H9 (cell line): Measurements from ENCODE around the gene OTUB1. TPM values are rescaled to one million over a fixed set of nuclear protein-coding genes. Genes with fewer than 3 reads are reported as not detected.

Source experiments
- DNase-seq: peaks from one replicate; pipeline ENCODE4 v3.0.0-alpha.2; 2017
- H2AFZ ChIP-seq: one replicate; pipeline ENCODE4 v1.6.1; 2013; ENCODE audit warnings: mild to moderate bottlenecking, low read length, control low read depth, moderate library complexity
- H2AK5ac ChIP-seq: 2 replicates; pipeline ENCODE4 v1.6.1; 2013; ENCODE audit warnings: low read length, control low read depth, mixed read lengths; ENCODE audit not compliant: insufficient read length
- H2BK120ac ChIP-seq: one replicate; pipeline ENCODE4 v1.6.1; 2013; ENCODE audit warnings: low read depth, mild to moderate bottlenecking, low read length, control low read depth, inconsistent platforms; ENCODE audit not compliant: poor library complexity, severe bottlenecking
- H2BK12ac ChIP-seq: 2 replicates; pipeline ENCODE4 v1.6.1; 2013; ENCODE audit warnings: low read length, control low read depth, mixed read lengths, low read depth; ENCODE audit not compliant: insufficient read length
- H2BK15ac ChIP-seq: 2 replicates; pipeline ENCODE4 v1.6.1; 2013; ENCODE audit warnings: low read depth, low read length, control low read depth
- H2BK20ac ChIP-seq: one replicate; pipeline ENCODE4 v1.6.1; 2013; ENCODE audit warnings: low read depth, mild to moderate bottlenecking, low read length, control low read depth, inconsistent platforms; ENCODE audit not compliant: poor library complexity, severe bottlenecking
- H2BK5ac ChIP-seq: 2 replicates; pipeline ENCODE4 v1.6.1; 2013; ENCODE audit warnings: low read length, control low read depth, mixed read lengths; ENCODE audit not compliant: insufficient read length
- H3K14ac ChIP-seq: 2 replicates; pipeline ENCODE4 v1.6.1; 2013; ENCODE audit warnings: low read length, control low read depth; ENCODE audit not compliant: insufficient read depth
- H3K18ac ChIP-seq: 2 replicates; pipeline ENCODE4 v1.6.1; 2013; ENCODE audit warnings: low read depth, mild to moderate bottlenecking, mixed read lengths, low read length, control low read depth; ENCODE audit not compliant: insufficient read length
- H3K23ac ChIP-seq: 2 replicates; pipeline ENCODE4 v1.6.1; 2013; ENCODE audit warnings: low read length, control low read depth, mixed read lengths, low read depth; ENCODE audit not compliant: insufficient read length
- H3K23me2 ChIP-seq: 2 replicates; pipeline ENCODE4 v1.6.1; 2013; ENCODE audit warnings: low read depth, mild to moderate bottlenecking, mixed read lengths, low read length, control low read depth; ENCODE audit not compliant: insufficient read length, poor library complexity, severe bottlenecking
- H3K27ac ChIP-seq: 2 replicates; pipeline ENCODE4 v1.5.1; 2013; ENCODE audit warnings: low read length, control low read depth, mixed read lengths, low read depth; ENCODE audit not compliant: insufficient read length
- H3K27me3 ChIP-seq: 2 replicates; pipeline ENCODE4 v1.6.1; 2013; ENCODE audit warnings: low read length, control low read depth, inconsistent platforms; ENCODE audit not compliant: insufficient read depth
- H3K4ac ChIP-seq: 2 replicates; pipeline ENCODE4 v1.6.1; 2013; ENCODE audit warnings: low read depth, mild to moderate bottlenecking, control low read depth, inconsistent platforms, low read length, moderate library complexity
- H3K4me1 ChIP-seq: 2 replicates; pipeline ENCODE4 v1.6.1; 2013; ENCODE audit warnings: low read length, control low read depth, inconsistent platforms; ENCODE audit not compliant: insufficient read depth
- H3K4me2 ChIP-seq: 2 replicates; pipeline ENCODE4 v1.6.1; 2013; ENCODE audit warnings: low read length, control low read depth, mixed read lengths; ENCODE audit not compliant: insufficient read length, insufficient read depth
- H3K56ac ChIP-seq: 2 replicates; pipeline ENCODE4 v1.6.1; 2013; ENCODE audit warnings: low read depth, mild to moderate bottlenecking, mixed read lengths, low read length, control low read depth; ENCODE audit not compliant: insufficient read length
- H3K79me1 ChIP-seq: 2 replicates; pipeline ENCODE4 v1.6.1; 2013; ENCODE audit warnings: low read depth, mild to moderate bottlenecking, moderate library complexity, low read length, control low read depth, inconsistent platforms; ENCODE audit not compliant: insufficient read depth, poor library complexity, severe bottlenecking
- H3K79me2 ChIP-seq: 2 replicates; pipeline ENCODE4 v1.6.1; 2013; ENCODE audit warnings: low read length, control low read depth, inconsistent platforms; ENCODE audit not compliant: insufficient read depth
- H3K9ac ChIP-seq: 2 replicates; pipeline ENCODE4 v1.6.1; 2013; ENCODE audit warnings: low read length, control low read depth, mixed read lengths; ENCODE audit not compliant: insufficient read length; ENCODE audit errors: extremely low read depth
- H3K9me3 ChIP-seq: one replicate; pipeline ENCODE4 v1.6.1; 2013; ENCODE audit warnings: low read depth, low read length, inconsistent platforms; ENCODE audit not compliant: control insufficient read depth
- H3T11ph ChIP-seq: one replicate; pipeline ENCODE4 v1.6.1; 2013; ENCODE audit warnings: mild to moderate bottlenecking, low read length, control low read depth, inconsistent platforms
- H4K20me1 ChIP-seq: one replicate; pipeline ENCODE4 v1.6.1; 2013; ENCODE audit not compliant: control insufficient read depth, insufficient read length, insufficient read depth
- H4K5ac ChIP-seq: 2 replicates; pipeline ENCODE4 v1.6.1; 2013; ENCODE audit warnings: low read depth, mild to moderate bottlenecking, mixed read lengths, low read length, control low read depth; ENCODE audit not compliant: insufficient read length
- H4K8ac ChIP-seq: replicated peaks from 2 replicates; pipeline ENCODE4 v1.6.1; 2013; ENCODE audit warnings: low read length, control low read depth, mixed read lengths, low read depth; ENCODE audit not compliant: insufficient read length
- H4K91ac ChIP-seq: 2 replicates; pipeline ENCODE4 v1.6.1; 2013; ENCODE audit warnings: low read depth, mild to moderate bottlenecking, moderate library complexity, mixed read lengths, low read length, control low read depth; ENCODE audit not compliant: insufficient read length
- H3K27ac Mint-ChIP-seq, 3 experiments: 2 replicates in 2 of 3; 3 replicates in 1 of 3; pipeline ENCODE4 v1.8.0; 2020 to 2021; ENCODE audit warnings: mixed read lengths in 3 of 3, mild to moderate bottlenecking in 1 of 3, moderate library complexity in 1 of 3
- H3K27me3 Mint-ChIP-seq: 2 replicates; pipeline ENCODE4 v1.8.0; 2021; ENCODE audit warnings: low read depth, mild to moderate bottlenecking, moderate library complexity, mixed read lengths
- H3K36me3 Mint-ChIP-seq, 3 experiments: 2 replicates in 2 of 3; 3 replicates in 1 of 3; pipeline ENCODE4 v1.8.0; 2020 to 2021; ENCODE audit warnings: low read depth in 3 of 3, mixed read lengths in 3 of 3; ENCODE audit not compliant: insufficient read depth in 1 of 3
- H3K4me1 Mint-ChIP-seq, 2 experiments: 2 replicates each; pipeline ENCODE4 v1.8.0; 2020; ENCODE audit warnings: mixed read lengths in 2 of 2
- H3K4me3 Mint-ChIP-seq, 2 experiments: 2 replicates in 1 of 2; 3 replicates in 1 of 2; pipeline ENCODE4 v1.8.0; 2020 to 2021; ENCODE audit warnings: mild to moderate bottlenecking in 2 of 2, mixed read lengths in 2 of 2, moderate library complexity in 1 of 2
- H3K9me3 Mint-ChIP-seq, 2 experiments: 2 replicates in 1 of 2; 3 replicates in 1 of 2; pipeline ENCODE4 v1.8.0; 2020; ENCODE audit warnings: mild to moderate bottlenecking in 2 of 2, mixed read lengths in 2 of 2, moderate library complexity in 1 of 2
- CTCF ChIP-seq: fragments of 200-600 bp; sonication (generic); conservative IDR thresholded peaks from 3 replicates; pipeline ENCODE4 v1.8.0; 2021; ENCODE audit warnings: antibody characterized with exemption, mild to moderate bottlenecking
- WGBS: extraction: QIAGEN DNeasy Blood & Tissue Kit; methylation state at CpG from one replicate; pipeline ENCODE4 v1.1.7; 2013; ENCODE audit warnings: missing lambda C conversion rate, low lambda C conversion rate, mixed read lengths; ENCODE audit not compliant: insufficient read length; ENCODE audit errors: extremely low coverage; 5-methylcytosine and 5-hydroxymethylcytosine counted together
- total RNA-seq: library from RNA; stranded (reverse); gene quantifications from 2 replicates; pipeline ENCODE4 v1.2.1, GENCODE V29; 2021

The OTUB1 gene
- total RNA-seq, 1 experiment from 2014 or later, result 114 TPM

GRCh38 chr11:63997801-63998337 is 11.6 kb downstream of the OTUB1 start:
- peak overlapping the region in 1 of 2 experiments; percentile 72; a peak in 4 of 5 replicates for H3K4me3 Mint-ChIP-seq
- TF ChIP-seq CTCF, result no peak
- Histone ChIP-seq H3K14ac (no peak overlapping the region), H2BK20ac (no peak overlapping the region), H3T11ph (no peak overlapping the region), H3K23me2 (peaks cover 11% of the 10 kb centered on the region), H2AK5ac (no peak overlapping the region), H3K4me2 (no peak overlapping the region), H4K20me1 (no peaks in the 10 kb centered on the region), H2BK120ac (no peak overlapping the region), H3K4me1 (no peaks in the 10 kb centered on the region), H3K79me2 (no peaks in the 10 kb centered on the region), H3K27me3 (peaks cover 3% of the 10 kb centered on the region; the same call in 1 of the 2 replicates), H2BK12ac (no peak overlapping the region), H4K5ac (no peak overlapping the region), H2AFZ (no peak overlapping the region), H3K9me3 (no peaks in the 10 kb centered on the region), H2BK15ac (no peak overlapping the region), H3K79me1 (no peaks in the 10 kb centered on the region), H3K4ac (no peak overlapping the region), H3K9ac (no peak overlapping the region), H4K91ac (no peak overlapping the region), H3K27ac (no peak overlapping the region), H3K18ac (no peak overlapping the region), H4K8ac (no peak overlapping the region), H3K23ac (no peak overlapping the region), H2BK5ac (no peak overlapping the region), H3K56ac (no peak overlapping the region)
- peaks cover 19% of the 10 kb centered on the region for H3K27me3 Mint-ChIP-seq
- H3K9me3 Mint-ChIP-seq, result no peaks in the 10 kb centered on the region
- H3K4me1 Mint-ChIP-seq, result peaks cover 7 to 13% of the 10 kb centered on the region in 2 experiments
- DNase-seq, result no peak
- H3K36me3 Mint-ChIP-seq, result peaks cover 19 to 50% (median 47%) of the 10 kb centered on the region in 3 experiments
- peak overlapping the region in 1 of 3 experiments; percentile 81; a peak in 3 of 7 replicates for H3K27ac Mint-ChIP-seq
- no CpG with 5 or more reads among the region's 11 CpGs for WGBS
